Measurements from ENCODE around the gene ADCK2.

DNA sequence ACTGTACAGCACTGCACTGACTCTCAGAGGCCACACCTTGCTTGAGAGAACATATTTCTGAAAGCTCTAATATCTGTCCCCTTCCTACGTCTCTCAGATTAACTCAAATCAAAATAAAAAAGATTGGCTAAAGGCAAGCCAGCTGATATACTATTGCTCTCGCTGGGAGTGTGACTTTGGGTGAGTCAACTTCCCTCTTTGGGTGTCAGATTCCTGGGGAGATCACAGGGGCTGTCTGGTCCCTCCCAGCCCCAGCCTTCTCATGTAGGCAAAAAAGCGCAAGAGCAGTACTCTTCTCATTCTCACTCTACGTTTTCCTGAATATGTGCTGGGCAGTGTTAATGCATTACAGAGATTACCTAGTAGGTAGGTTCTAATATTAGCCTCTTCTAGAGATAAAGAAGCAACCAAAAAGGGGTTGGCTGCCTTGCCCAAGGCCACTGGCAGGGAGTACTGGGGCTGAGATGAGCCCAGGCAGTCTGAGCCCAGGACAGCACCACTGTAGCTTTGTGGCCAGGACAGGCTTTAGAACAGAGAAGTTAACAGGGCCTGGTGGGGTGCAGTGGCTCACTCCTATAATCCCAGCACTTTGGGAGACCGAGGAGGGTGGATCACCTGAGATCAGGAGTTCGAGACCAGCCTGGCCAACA lies 23.1 kb upstream of the ADCK2 start:
- TF ChIP-seq, protein P1, sequence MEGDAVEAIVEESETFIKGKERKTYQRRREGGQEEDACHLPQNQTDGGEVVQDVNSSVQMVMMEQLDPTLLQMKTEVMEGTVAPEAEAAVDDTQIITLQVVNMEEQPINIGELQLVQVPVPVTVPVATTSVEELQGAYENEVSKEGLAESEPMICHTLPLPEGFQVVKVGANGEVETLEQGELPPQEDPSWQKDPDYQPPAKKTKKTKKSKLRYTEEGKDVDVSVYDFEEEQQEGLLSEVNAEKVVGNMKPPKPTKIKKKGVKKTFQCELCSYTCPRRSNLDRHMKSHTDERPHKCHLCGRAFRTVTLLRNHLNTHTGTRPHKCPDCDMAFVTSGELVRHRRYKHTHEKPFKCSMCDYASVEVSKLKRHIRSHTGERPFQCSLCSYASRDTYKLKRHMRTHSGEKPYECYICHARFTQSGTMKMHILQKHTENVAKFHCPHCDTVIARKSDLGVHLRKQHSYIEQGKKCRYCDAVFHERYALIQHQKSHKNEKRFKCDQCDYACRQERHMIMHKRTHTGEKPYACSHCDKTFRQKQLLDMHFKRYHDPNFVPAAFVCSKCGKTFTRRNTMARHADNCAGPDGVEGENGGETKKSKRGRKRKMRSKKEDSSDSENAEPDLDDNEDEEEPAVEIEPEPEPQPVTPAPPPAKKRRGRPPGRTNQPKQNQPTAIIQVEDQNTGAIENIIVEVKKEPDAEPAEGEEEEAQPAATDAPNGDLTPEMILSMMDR (IDR thresholded peaks at IDR 0.05; ENCODE audit: insufficient read depth, low read depth, low read length) = no peak
- TF ChIP-seq EZH2 (IDR thresholded peaks at IDR 0.05; ENCODE audit: insufficient read depth, low read length) = no peak
